ENCODE results near the gene LHX3. TPM values are rescaled to one million over a fixed set of nuclear protein-coding genes. Genes with fewer than 3 reads are reported as not detected.

Gene LHX3
- total RNA-seq, 1 donor from 2014 or later, result not detected

DNA sequence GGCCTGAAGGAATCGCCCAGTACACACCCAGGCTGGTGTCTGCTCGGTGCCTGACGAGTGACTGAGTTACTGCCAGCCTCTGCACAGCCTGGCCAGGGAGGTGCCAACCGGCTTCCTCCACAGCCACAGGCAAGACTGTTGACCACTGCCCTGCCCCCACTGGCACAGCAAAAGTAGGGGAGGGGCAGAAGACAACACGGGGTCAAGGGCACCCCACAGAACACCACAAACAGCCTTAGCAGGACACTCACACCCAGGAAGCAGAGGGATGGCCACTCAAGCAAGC, 722 bp upstream of the LHX3 start:
- Histone ChIP-seq H3K27me3 (ENCODE audit: control insufficient read depth, insufficient read depth, low read length) (peaks cover 32% of the 10 kb centered on the region), H3K36me3 (ENCODE audit: control insufficient read depth, insufficient read depth, low read length) (peaks cover 3% of the 10 kb centered on the region), H3K4me3 (ENCODE audit: low read depth, low read length) (no peak overlapping the region)
- FAIRE-seq (no peak), DNase-seq (ENCODE audit: low read depth) (no peak)
- TF ChIP-seq, protein P1, sequence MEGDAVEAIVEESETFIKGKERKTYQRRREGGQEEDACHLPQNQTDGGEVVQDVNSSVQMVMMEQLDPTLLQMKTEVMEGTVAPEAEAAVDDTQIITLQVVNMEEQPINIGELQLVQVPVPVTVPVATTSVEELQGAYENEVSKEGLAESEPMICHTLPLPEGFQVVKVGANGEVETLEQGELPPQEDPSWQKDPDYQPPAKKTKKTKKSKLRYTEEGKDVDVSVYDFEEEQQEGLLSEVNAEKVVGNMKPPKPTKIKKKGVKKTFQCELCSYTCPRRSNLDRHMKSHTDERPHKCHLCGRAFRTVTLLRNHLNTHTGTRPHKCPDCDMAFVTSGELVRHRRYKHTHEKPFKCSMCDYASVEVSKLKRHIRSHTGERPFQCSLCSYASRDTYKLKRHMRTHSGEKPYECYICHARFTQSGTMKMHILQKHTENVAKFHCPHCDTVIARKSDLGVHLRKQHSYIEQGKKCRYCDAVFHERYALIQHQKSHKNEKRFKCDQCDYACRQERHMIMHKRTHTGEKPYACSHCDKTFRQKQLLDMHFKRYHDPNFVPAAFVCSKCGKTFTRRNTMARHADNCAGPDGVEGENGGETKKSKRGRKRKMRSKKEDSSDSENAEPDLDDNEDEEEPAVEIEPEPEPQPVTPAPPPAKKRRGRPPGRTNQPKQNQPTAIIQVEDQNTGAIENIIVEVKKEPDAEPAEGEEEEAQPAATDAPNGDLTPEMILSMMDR (IDR thresholded peaks at IDR 0.05; ENCODE audit: insufficient read depth, low read length, severe bottlenecking), result no peak

DNA sequence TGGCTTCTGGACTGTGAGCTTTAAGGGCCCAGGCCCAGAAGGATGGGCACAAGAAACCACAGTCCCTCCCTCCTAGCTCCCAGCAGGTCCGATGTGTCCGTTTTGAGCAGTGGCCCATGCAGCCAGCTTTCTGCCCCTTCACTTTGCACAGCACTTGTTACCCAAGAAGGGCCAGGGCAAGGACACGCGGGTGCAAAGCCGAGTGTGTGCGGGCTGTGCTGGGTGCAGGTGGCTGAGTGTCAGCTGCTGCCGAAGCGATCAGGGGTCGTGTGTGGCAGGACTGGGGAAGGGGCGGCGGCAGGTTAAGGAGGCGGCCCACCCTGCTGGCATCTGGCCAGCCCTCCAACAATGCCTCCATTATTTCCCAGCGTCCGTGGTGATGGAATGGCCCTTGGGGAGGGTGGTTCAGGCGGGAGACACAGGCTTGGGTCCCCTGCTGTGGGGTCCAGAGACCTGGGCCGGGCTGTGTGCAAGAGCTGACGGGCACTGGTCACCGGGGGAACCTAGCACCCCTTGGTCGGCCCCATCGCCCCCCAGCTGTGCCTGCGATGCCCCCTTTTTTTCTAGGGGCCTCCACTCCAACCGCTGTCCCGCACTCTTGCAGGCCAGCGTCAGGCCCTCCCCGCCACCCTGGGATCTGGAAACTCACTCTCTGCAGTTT, 653 bp downstream of the LHX3 start:
- Histone ChIP-seq H3K36me3 (ENCODE audit: control insufficient read depth, insufficient read depth, low read length) (peaks cover 1% of the 10 kb centered on the region), H3K27me3 (ENCODE audit: control insufficient read depth, insufficient read depth, low read length) (peaks cover 46% of the 10 kb centered on the region), H3K4me3 (ENCODE audit: low read depth, low read length) (no peak overlapping the region)
- FAIRE-seq (no peak), DNase-seq (ENCODE audit: low read depth) (no peak)
- TF ChIP-seq, protein P1 (IDR thresholded peaks at IDR 0.05; ENCODE audit: insufficient read depth, low read length, severe bottlenecking), result no peak

DNA sequence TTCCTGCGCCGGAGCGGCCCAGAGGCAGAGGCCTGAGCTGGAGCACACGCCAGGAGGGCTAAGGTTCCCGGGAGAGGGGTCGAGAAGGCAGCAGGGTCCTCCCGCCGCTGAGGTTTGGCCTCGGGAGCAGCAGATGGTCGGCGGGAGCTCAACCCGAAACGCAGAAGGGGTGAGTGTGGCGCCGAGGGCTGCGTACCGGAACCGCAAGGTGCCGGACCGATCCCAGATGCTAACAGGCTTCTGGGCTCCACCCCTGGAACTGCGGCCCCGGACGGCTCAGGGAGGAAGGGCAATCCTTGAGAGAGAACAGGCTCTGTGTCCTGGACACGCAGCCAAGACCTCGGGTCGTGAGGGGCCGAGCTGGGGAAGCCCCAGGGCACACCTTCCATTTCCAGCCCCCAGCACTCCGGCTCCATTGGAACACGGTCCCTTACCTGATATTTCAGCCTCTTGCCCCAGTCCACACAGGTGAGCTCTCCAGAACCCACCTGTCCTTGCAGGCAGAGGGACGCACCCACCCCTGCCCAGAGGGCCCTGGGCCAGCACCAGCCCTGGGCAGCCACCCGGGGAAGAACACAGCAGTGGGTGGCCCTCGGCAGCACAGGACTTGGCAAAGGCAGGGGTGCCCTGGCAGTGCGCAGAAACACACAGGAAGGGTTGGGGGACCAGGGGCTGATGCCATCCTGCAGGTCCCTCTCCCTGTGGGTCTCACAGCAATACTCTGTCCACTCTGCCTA, 1.4 kb downstream of the LHX3 start:
- H3K27me3 ChIP-seq (ENCODE audit: control insufficient read depth, insufficient read depth, low read length), result peaks cover 47% of the 10 kb centered on the region
- H3K4me3 ChIP-seq (ENCODE audit: low read depth, low read length), result no peak overlapping the region
- FAIRE-seq, result no peak
- no peaks in the 10 kb centered on the region for H3K36me3 ChIP-seq (ENCODE audit: control insufficient read depth, insufficient read depth, low read length)
- no peak for DNase-seq (ENCODE audit: low read depth)
- TF ChIP-seq, protein P1 (IDR thresholded peaks at IDR 0.05; ENCODE audit: insufficient read depth, low read length, severe bottlenecking), result no peak

DNA sequence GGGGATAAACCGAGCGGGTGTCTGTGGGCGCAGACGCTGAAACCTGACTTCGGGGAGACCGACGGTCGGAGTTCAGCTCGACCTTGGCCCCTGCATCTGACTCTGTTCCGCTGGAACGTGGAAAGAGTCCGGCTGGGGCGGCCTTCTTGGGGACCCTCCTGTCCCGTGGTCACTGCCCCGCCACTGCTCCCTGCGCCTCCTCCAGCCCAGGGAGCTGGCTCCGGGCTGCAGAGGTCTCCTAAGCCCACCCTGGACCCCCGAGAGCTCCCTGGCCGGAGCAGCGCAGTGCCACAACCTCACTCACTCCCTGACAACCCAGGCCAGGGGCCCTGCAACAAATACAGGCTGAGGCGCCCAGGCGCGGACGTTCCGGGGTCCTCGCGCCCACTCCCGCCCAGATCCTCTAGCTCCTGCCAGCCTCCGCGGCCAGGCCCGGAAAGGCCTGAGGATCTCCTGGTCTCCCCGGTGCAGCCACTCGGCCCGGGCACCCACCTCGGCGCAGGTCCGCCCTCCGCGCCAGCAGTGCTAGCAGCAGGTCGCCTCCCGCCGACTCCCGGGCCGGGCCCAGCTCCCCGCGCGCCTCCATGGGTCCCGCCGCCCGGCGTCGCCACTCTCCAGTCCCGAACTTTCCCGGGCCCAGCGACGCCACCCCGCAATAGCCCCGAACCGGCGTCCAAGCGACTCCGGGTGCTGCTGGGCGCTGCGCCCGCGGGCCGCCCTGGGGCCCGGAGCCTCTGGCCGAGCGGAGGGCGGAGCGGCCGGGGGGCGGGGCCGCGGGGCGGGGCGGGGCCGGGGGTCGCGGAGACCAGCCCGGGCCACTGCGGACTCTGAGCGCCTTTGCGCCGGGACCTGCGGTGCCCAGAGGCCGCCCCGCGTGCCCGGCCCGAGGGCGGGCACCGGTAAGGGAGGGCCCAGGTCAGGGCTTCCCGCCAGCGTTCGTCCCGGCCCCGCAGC, 2.2 kb downstream of the LHX3 start:
- TF ChIP-seq, protein P1 (IDR thresholded peaks at IDR 0.05; ENCODE audit: insufficient read depth, low read length, severe bottlenecking), result no peak
- no peak for FAIRE-seq
- no peak overlapping the region for H3K4me3 ChIP-seq (ENCODE audit: low read depth, low read length)
- H3K27me3 ChIP-seq (ENCODE audit: control insufficient read depth, insufficient read depth, low read length), result peaks cover 54% of the 10 kb centered on the region
- DNase-seq (ENCODE audit: low read depth), result no peak
- no peaks in the 10 kb centered on the region for H3K36me3 ChIP-seq (ENCODE audit: control insufficient read depth, insufficient read depth, low read length)

DNA sequence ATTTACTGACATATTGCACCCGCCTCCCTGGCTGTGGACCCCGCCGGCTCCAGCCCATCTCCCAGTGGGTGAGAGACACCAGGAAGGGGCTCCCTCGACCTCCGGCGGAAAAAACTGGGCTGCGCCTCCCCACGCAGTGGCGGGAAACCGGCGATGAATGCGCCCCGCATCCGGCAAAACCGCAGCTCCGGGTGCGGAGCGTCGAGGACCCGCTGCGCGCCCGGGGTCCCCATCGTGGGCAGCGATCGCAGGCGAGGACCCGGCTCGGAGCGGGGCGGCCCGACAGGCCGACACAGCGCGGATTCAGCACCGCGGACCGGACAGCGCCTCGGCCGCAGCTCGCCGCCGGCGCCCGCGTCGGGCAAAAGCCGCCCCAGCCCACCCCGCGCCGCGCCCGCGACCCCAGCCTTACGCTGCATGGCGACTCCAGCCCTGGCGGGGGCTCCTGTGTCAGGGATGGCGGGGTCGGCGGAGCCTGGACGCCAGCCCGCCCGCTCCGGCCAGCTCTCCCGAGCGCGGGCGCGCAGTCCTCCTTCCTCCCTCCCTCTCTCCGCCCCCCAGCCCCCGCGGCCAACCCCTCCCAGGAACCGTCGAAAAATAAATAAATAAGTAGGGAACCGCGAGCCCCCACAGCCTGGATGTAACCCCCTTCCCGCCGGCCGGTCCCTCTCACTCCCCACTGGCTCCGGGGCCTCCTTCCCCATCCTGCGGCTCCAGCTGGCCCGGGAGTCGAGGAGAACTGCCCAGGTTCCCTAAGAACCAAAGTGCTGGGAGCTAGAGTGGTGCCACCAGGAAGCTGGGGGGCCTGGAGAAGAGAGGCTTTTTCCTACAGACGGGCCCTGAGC, 3.1 kb downstream of the LHX3 start:
- Histone ChIP-seq H3K4me3 (ENCODE audit: low read depth, low read length) (no peak overlapping the region), H3K27me3 (ENCODE audit: control insufficient read depth, insufficient read depth, low read length) (peaks cover 62% of the 10 kb centered on the region), H3K36me3 (ENCODE audit: control insufficient read depth, insufficient read depth, low read length) (no peaks in the 10 kb centered on the region)
- FAIRE-seq (no peak), DNase-seq (ENCODE audit: low read depth) (no peak)
- TF ChIP-seq, protein P1 (IDR thresholded peaks at IDR 0.05; ENCODE audit: insufficient read depth, low read length, severe bottlenecking), result no peak
